Testis (tissue), 2 donors: ENCODE measurements around the gene BMPR1A.

Experiments used
- CTCF ChIP-seq, 3 experiments: fragments of 450-650 bp in 2 of 3; fragments of 200-600 bp in 1 of 3; sonication (generic) in 1 of 3; IDR thresholded peaks; one replicate each; pipeline ENCODE4 v1.5.1; 2016 to 2019; ENCODE audit warnings: antibody characterized with exemption in 3 of 3, mild to moderate bottlenecking in 2 of 3, moderate library complexity in 1 of 3
- POLR2A ChIP-seq: fragments of 450-650 bp; IDR thresholded peaks from one replicate; pipeline ENCODE4 v1.6.1; 2017; ENCODE audit warnings: antibody characterized with exemption, mild to moderate bottlenecking, moderate library complexity

- no peak for TF ChIP-seq POLR2A
- no peak for TF ChIP-seq CTCF (IDR thresholded peaks at IDR 0.05)
Measured at GRCh38 chr10:86956195-86956847, 199.9 kb downstream of the BMPR1A start.
